Gastrocnemius medialis (tissue), 4 donors: Measurements from ENCODE around the gene NCOA7.

Source experiments
- POLR2A ChIP-seq, 2 donors: fragments of 450-650 bp; IDR thresholded peaks; one replicate each; pipeline ENCODE4 v1.6.1; 2017; ENCODE audit warnings: antibody characterized with exemption in 2 of 2, mild to moderate bottlenecking in 2 of 2, moderate library complexity in 2 of 2
- TF ChIP-seq, protein P1 (sequence below), 5 experiments: fragments of 450-650 bp in 3 of 5; fragments of 200-600 bp in 2 of 5; sonication (generic) in 2 of 5; IDR thresholded peaks in 4 of 5; conservative IDR thresholded peaks in 1 of 5; 1 replicate in 4 of 5; 2 replicates in 1 of 5; pipeline ENCODE4 v1.5.1; 2016 to 2019; ENCODE audit warnings: antibody characterized with exemption in 5 of 5, mild to moderate bottlenecking in 3 of 5, moderate library complexity in 3 of 5

DNA sequence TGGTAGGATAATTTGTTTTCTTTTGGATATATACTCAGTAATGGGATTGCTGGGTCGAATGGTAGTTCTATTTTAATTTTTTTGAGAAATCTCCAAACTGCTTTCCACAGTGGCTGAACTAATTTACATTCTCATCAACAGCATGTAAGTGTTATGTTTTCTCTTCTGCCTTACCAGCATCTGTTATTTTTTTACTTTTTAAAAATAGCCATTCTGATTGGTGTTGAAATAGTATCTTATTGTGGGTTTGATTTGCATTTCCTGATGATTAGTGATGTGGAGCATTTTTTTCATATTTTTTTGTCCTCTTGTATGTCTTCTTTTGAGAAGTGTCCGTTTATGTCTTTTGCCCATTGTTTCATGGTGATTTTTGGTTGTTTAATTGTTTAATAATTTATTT lies 177.7 kb downstream of the NCOA7 start:
- TF ChIP-seq, protein P1, sequence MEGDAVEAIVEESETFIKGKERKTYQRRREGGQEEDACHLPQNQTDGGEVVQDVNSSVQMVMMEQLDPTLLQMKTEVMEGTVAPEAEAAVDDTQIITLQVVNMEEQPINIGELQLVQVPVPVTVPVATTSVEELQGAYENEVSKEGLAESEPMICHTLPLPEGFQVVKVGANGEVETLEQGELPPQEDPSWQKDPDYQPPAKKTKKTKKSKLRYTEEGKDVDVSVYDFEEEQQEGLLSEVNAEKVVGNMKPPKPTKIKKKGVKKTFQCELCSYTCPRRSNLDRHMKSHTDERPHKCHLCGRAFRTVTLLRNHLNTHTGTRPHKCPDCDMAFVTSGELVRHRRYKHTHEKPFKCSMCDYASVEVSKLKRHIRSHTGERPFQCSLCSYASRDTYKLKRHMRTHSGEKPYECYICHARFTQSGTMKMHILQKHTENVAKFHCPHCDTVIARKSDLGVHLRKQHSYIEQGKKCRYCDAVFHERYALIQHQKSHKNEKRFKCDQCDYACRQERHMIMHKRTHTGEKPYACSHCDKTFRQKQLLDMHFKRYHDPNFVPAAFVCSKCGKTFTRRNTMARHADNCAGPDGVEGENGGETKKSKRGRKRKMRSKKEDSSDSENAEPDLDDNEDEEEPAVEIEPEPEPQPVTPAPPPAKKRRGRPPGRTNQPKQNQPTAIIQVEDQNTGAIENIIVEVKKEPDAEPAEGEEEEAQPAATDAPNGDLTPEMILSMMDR (IDR thresholded peaks at IDR 0.05 in 4 of 5, conservative IDR thresholded peaks at IDR 0.05 in 1 of 5), result no peak
- no peak for TF ChIP-seq POLR2A (IDR thresholded peaks at IDR 0.05)
